Umbilical cord (tissue), 2 donors: Measurements from ENCODE around the gene EFNA2. TPM values are rescaled to one million over a fixed set of nuclear protein-coding genes. Genes with fewer than 3 reads are reported as not detected.
A peak's percentile ranks its signal among the peaks of the same experiment; 100 is the strongest.
"Not testable (repeated sequence)": the region's sequence is repeated elsewhere in the genome, so short reads cannot be mapped to it uniquely, and the experiment has no call there.

Experiments
- DNase-seq: peaks from one replicate; pipeline ENCODE4 v3.0.0-alpha.2; 2015; ENCODE audit warnings: low spot score
- total RNA-seq: library from RNA; depleted of rRNA; stranded (reverse); fragments of >200 nt; gene quantifications from one replicate; pipeline ENCODE4 v1.2.3, GENCODE V29; 2014; ENCODE audit warnings: low replicate concordance; ENCODE audit not compliant: insufficient read depth

EFNA2 gene
- total RNA-seq, 1 donor from 2014 or later: not detected

GRCh38 chr19:1317274-1318003 lies 31.8 kb downstream of the EFNA2 start:
- no peak for DNase-seq

- no peak for DNase-seq
Observed at GRCh38 chr19:1318678-1319471, 33.2 kb downstream of the EFNA2 start.

- not testable (repeated sequence) for DNase-seq
Observed at GRCh38 chr19:1320282-1320650, 34.6 kb downstream of the EFNA2 start.

GRCh38 chr19:1321539-1321938 lies 35.9 kb downstream of the EFNA2 start:
- no peak for DNase-seq

- DNase-seq: no peak
Observed at GRCh38 chr19:1322198-1322981, 36.7 kb downstream of the EFNA2 start.

- DNase-seq: no peak
Observed at GRCh38 chr19:1324249-1324805, 38.7 kb downstream of the EFNA2 start.

- DNase-seq: peak; percentile 81
Observed at GRCh38 chr19:1324806-1325567, 39.3 kb downstream of the EFNA2 start.

- DNase-seq: no peak
Observed at GRCh38 chr19:1325568-1326294, 40.1 kb downstream of the EFNA2 start.

- no peak for DNase-seq
Observed at GRCh38 chr19:1327125-1327524, 41.5 kb downstream of the EFNA2 start.

- not testable (repeated sequence) for DNase-seq
Observed at GRCh38 chr19:1332208-1332607, 46.5 kb downstream of the EFNA2 start.

- no peak for DNase-seq
Observed at GRCh38 chr19:1336079-1336684, 50.5 kb downstream of the EFNA2 start.

- DNase-seq: no peak
Observed at GRCh38 chr19:1340681-1341469, 55.2 kb downstream of the EFNA2 start.

GRCh38 chr19:1343041-1343440 lies 57.4 kb downstream of the EFNA2 start:
- peak; percentile 96 for DNase-seq

GRCh38 chr19:1349211-1349610 lies 63.5 kb downstream of the EFNA2 start:
- DNase-seq: no peak

GRCh38 chr19:1350867-1351266 lies 65.2 kb downstream of the EFNA2 start:
- DNase-seq: no peak
